K562 (cell line): ENCODE measurements around the gene PTPRG. TPM values are rescaled to one million over a fixed set of nuclear protein-coding genes. Genes with fewer than 3 reads are reported as not detected.

Experiments
- ATAC-seq: fragments of 200-7000 bp; cut with Tn5 transposase; 3 replicates; pipeline ENCODE4 v1.9.1; 2020; ENCODE audit warnings: moderate library complexity
- BruUV-seq: library from RNA; stranded (reverse); fragments of 400-500 nt; replicated peaks from 2 replicates; lab custom pipeline; 2021; lab: Mats Ljungman, UMichigan
- CTCF ChIA-PET: fragments of 300-600 bp; formaldehyde crosslinking; extraction: SDS; loops from one replicate; lab custom pipeline; 2021; ENCODE audit warnings: low intra/inter-chr PET ratio; lab: Yijun Ruan, JAX
- POLR2A ChIA-PET: fragments of 300-600, 350-650 bp; sonication (Branson Sonifier 250); formaldehyde crosslinking; extraction: SDS; loops from one replicate; lab custom pipeline; 2021; ENCODE audit warnings: antibody characterized with exemption, inconsistent platforms; lab: Yijun Ruan, JAX
- DNase-seq, 4 experiments: peaks; one replicate each; pipeline versions ENCODE4 v3.0.0 to v3.0.0-alpha.2; 2011 to 2018; ENCODE audit warnings: low spot score in 3 of 4, mixed read lengths in 3 of 4; ENCODE audit errors: extremely low read depth in 1 of 4
- FAIRE-seq: peaks from 2 replicates; lab custom pipeline; 2011; peaks lifted over from hg19 to GRCh38; lab: Jason Lieb, UNC
- H2AFZ ChIP-seq: 2 replicates; pipeline ENCODE4 v1.6.0; 2011; ENCODE audit warnings: low read depth, low read length, control low read depth, inconsistent platforms
- H3K27ac ChIP-seq: fragments of 200-600 bp; 3 replicates; pipeline ENCODE4 v1.8.0; 2011; ENCODE audit warnings: low read depth, mild to moderate bottlenecking, control low read depth, inconsistent platforms, low read length, moderate library complexity, mixed read lengths; ENCODE audit errors: extremely low read depth
- H3K27me3 ChIP-seq, 2 experiments: fragments of 300-600 bp in 1 of 2; 2 replicates in 1 of 2; 3 replicates in 1 of 2; pipeline versions ENCODE4 v1.6.0 to v1.8.0; 2011; ENCODE audit warnings: inconsistent platforms in 2 of 2, low read length in 2 of 2, mild to moderate bottlenecking in 1 of 2, mixed read lengths in 1 of 2, moderate library complexity in 1 of 2; ENCODE audit not compliant: control insufficient read depth in 2 of 2, insufficient read depth in 2 of 2
- H3K36me3 ChIP-seq: fragments of 300-600 bp; 3 replicates; pipeline ENCODE4 v1.8.0; 2011; ENCODE audit warnings: mild to moderate bottlenecking, low read length, inconsistent platforms; ENCODE audit not compliant: control insufficient read depth, insufficient read depth
- H3K4me1 ChIP-seq, 2 experiments: fragments of 200-600 bp in 1 of 2; replicated peaks in 1 of 2; 2 replicates in 1 of 2; 3 replicates in 1 of 2; pipeline versions ENCODE4 v1.5.1 to v1.8.0; 2011; ENCODE audit warnings: inconsistent platforms in 2 of 2, low read length in 2 of 2, mild to moderate bottlenecking in 1 of 2, mixed read lengths in 1 of 2, moderate library complexity in 1 of 2; ENCODE audit not compliant: control insufficient read depth in 2 of 2, insufficient read depth in 2 of 2
- H3K4me2 ChIP-seq: 2 replicates; pipeline ENCODE4 v1.6.1; 2011; ENCODE audit warnings: low read length, control low read depth, inconsistent platforms, mixed read lengths; ENCODE audit not compliant: insufficient read depth
- H3K4me3 ChIP-seq: fragments of 200-600 bp; sonication (generic), shearing (Covaris generic); 2 replicates; pipeline ENCODE4 v1.5.1; 2016; ENCODE audit warnings: control low read depth, inconsistent platforms
- H3K79me2 ChIP-seq: fragments of 200-600 bp; 3 replicates; pipeline ENCODE4 v1.8.0; 2011; ENCODE audit warnings: low read length, inconsistent platforms; ENCODE audit not compliant: control insufficient read depth, insufficient read depth
- H3K9ac ChIP-seq, 2 experiments: 2 replicates each; pipeline versions ENCODE4 v1.6.0 to v1.6.1; 2011; ENCODE audit warnings: low read depth in 2 of 2, low read length in 2 of 2, control low read depth in 1 of 2, inconsistent platforms in 1 of 2, mild to moderate bottlenecking in 1 of 2, mixed read lengths in 1 of 2; ENCODE audit not compliant: insufficient read depth in 1 of 2
- H3K9me1 ChIP-seq: one replicate; pipeline ENCODE4 v1.6.0; 2011; ENCODE audit warnings: inconsistent platforms, mild to moderate bottlenecking, low read length, moderate library complexity; ENCODE audit not compliant: control insufficient read depth, insufficient read depth
- H3K9me3 ChIP-seq: replicated peaks from 2 replicates; pipeline ENCODE4 v1.5.1; 2011; ENCODE audit warnings: low read depth, low read length, inconsistent platforms; ENCODE audit not compliant: control insufficient read depth, insufficient read depth
- H4K20me1 ChIP-seq: replicated peaks from 2 replicates; pipeline ENCODE4 v1.6.1; 2011; ENCODE audit warnings: low read length, inconsistent platforms, mixed read lengths; ENCODE audit not compliant: control insufficient read depth, insufficient read depth
- ATF2 ChIP-seq: sonication (generic); formaldehyde crosslinking; IDR thresholded peaks from 2 replicates; pipeline ENCODE4 v1.8.1; 2022; ENCODE audit warnings: missing genetic modification reagents
- FOXM1 ChIP-seq, 2 experiments: fragments of 450-650 bp in 1 of 2; sonication (generic) in 1 of 2; formaldehyde crosslinking in 1 of 2; IDR thresholded peaks; 2 replicates each; pipeline versions ENCODE4 v1.6.1 to v1.9.0; 2017 to 2022; ENCODE audit warnings: low read depth in 2 of 2, mild to moderate bottlenecking in 2 of 2, missing genetic modification reagents in 1 of 2, moderate library complexity in 1 of 2
- GTF2F1 ChIP-seq: IDR thresholded peaks from 2 replicates; pipeline ENCODE4 v1.6.1; 2011; ENCODE audit warnings: low read depth, low read length, improper control_type of control experiment
- MLLT1 ChIP-seq, 2 experiments: fragments of 450-650 bp; IDR thresholded peaks; 2 replicates each; pipeline ENCODE4 v1.6.1; 2016
- RFX5 ChIP-seq: IDR thresholded peaks from 2 replicates; pipeline ENCODE4 v1.6.1; 2011; ENCODE audit warnings: low read depth, mild to moderate bottlenecking, improper control_type of control experiment, low read length
- ZNF512 ChIP-seq: IDR thresholded peaks from 2 replicates; pipeline ENCODE4 v1.6.1; 2016; ENCODE audit warnings: missing genetic modification characterization, missing compliant biosample characterization
- WGBS: fragments of 100-300 bp; shearing (Covaris generic); methylation state at CpG from one replicate; pipeline ENCODE4 v1.1.6; 2016; ENCODE audit warnings: low coverage, mixed read lengths; ENCODE audit not compliant: insufficient coverage; ENCODE audit errors: missing lambda C conversion rate; 5-methylcytosine and 5-hydroxymethylcytosine counted together
- in situ Hi-C: fragments of 300-500 bp; cut with MboI; formaldehyde crosslinking; loops from 4 replicates; pipeline ENCODE4 v1.15.0; 2018; ENCODE audit warnings: inconsistent platforms, mixed read lengths
- intact Hi-C: fragments of 100-400 bp; cut with micrococcal nuclease; formaldehyde crosslinking; loops from 2 replicates; pipeline ENCODE4 v1.14.2; 2022
- polyA plus RNA-seq, 8 experiments: library from polyadenylated mRNA; depleted of rRNA in 4 of 8; stranded (reverse) in 5 of 8; unstranded in 3 of 8; fragments of >200 nt; fragmentation: Nextera tagmentation in 2 of 8; fragmentation: Illumina TruSeq in 1 of 8; extraction: Ambion mirVana in 2 of 8; extraction: Trizol in 1 of 8; gene quantifications; 2 replicates each; pipeline versions ENCODE4 v1.2.1 to v1.2.3, GENCODE V29; 2011 to 2014; ENCODE audit warnings: inconsistent platforms in 1 of 8, missing spikeins in 1 of 8
- total RNA-seq, 7 experiments: library from RNA; depleted of rRNA in 6 of 7; stranded (reverse); fragments of >200 nt in 6 of 7; fragmentation: Illumina TruSeq in 2 of 7; extraction: Trizol in 2 of 7; gene quantifications; 2 replicates each; pipeline versions ENCODE4 v1.2.1 to v1.2.3, GENCODE V29; 2011 to 2021; ENCODE audit warnings: low replicate concordance in 1 of 7

Gene PTPRG
- total and polyA plus RNA-seq, 9 of the 15 experiments (the other 6 are each of a cell fraction or from before 2014, with no cell fraction given): 0.16 TPM; not detected in 8

GRCh38 chr3:61965770-61966131 is 404.4 kb downstream of the PTPRG start:
- intact Hi-C loops (no loop called here), in situ Hi-C loops (no loop called here)
- no TSS peak for BruUV-seq
- ChIA-PET CTCF (no interaction called here), POLR2A (no interaction called here)
- Histone ChIP-seq H3K4me1 (no peaks in the 10 kb centered on the region), H3K9me3 (no peaks in the 10 kb centered on the region), H3K79me2 (no peaks in the 10 kb centered on the region), H3K27ac (no peak overlapping the region), H4K20me1 (no peaks in the 10 kb centered on the region), H3K36me3 (no peaks in the 10 kb centered on the region), H3K9me1 (no peaks in the 10 kb centered on the region), H3K4me2 (no peak overlapping the region), H3K9ac (no peak overlapping the region), H3K4me3 (no peak overlapping the region), H3K27me3 (no peaks in the 10 kb centered on the region), H2AFZ (no peak overlapping the region)
- no peak for DNase-seq
- no peak for FAIRE-seq
- no peak for ATAC-seq
- TF ChIP-seq FOXM1 (IDR thresholded peaks at IDR 0.05; ENCODE audit: low read depth) (no peak), FOXM1 (CRISPR knock-in tag; IDR thresholded peaks at IDR 0.05; ENCODE audit: low read depth) (no peak), RFX5 (no peak), GTF2F1 (no peak), ZNF512 (no peak), MLLT1 (IDR thresholded peaks at IDR 0.05) (no peak), ATF2 (CRISPR knock-in tag) (no peak)
- 0% methylated on average over 2 of the region's 2 CpGs for WGBS
